GM12875 (cell line): ENCODE measurements around the gene RPUSD4.

Experiments
- H3K4me3 ChIP-seq: one replicate; pipeline ENCODE4 v1.5.1; 2011; ENCODE audit warnings: low read depth, low read length, control low read depth
- TF ChIP-seq, protein P1 (sequence below): IDR thresholded peaks from 2 replicates; pipeline ENCODE4 v1.5.1; 2011; ENCODE audit warnings: low read depth, mild to moderate bottlenecking, control low read depth, inconsistent platforms, low read length, moderate library complexity, borderline replicate concordance; ENCODE audit not compliant: insufficient read depth

The RPUSD4 gene

DNA sequence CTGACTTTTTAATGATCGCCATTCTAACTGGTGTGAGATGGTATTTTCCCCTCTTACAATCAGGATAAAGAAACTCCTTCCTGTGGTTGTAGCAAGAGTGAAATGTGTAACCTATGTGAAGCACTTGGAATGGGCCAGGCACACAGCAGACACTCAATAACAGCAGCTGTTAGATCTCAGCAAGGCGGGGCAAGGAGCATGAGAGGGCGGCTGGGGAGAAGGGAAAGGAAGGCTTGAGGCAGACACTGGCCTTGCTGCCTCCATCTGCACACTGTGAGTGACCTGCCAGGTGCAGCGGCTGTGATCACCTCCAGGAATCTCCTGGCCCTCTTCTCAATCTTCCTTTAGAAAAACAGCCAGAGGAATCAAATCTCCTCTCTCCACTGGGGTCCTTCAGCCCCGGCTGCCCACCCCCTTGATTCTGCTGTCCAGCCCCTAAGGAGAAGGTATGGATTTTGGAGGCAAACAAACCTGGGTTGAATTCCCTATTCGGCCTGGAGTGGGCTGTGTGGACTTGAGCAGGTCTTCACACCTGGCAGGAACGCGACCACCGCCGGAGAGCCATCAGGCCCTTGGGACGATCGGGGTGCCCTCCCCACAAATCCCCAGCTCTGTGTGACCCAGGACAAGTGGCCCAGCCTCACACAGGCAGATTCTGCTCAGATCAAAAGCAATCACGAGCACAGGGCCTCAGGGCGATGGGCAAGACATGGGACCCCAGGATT is 49.0 kb downstream of the RPUSD4 start:
- H3K4me3 ChIP-seq = no peak overlapping the region
- TF ChIP-seq, protein P1, sequence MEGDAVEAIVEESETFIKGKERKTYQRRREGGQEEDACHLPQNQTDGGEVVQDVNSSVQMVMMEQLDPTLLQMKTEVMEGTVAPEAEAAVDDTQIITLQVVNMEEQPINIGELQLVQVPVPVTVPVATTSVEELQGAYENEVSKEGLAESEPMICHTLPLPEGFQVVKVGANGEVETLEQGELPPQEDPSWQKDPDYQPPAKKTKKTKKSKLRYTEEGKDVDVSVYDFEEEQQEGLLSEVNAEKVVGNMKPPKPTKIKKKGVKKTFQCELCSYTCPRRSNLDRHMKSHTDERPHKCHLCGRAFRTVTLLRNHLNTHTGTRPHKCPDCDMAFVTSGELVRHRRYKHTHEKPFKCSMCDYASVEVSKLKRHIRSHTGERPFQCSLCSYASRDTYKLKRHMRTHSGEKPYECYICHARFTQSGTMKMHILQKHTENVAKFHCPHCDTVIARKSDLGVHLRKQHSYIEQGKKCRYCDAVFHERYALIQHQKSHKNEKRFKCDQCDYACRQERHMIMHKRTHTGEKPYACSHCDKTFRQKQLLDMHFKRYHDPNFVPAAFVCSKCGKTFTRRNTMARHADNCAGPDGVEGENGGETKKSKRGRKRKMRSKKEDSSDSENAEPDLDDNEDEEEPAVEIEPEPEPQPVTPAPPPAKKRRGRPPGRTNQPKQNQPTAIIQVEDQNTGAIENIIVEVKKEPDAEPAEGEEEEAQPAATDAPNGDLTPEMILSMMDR = no peak

DNA sequence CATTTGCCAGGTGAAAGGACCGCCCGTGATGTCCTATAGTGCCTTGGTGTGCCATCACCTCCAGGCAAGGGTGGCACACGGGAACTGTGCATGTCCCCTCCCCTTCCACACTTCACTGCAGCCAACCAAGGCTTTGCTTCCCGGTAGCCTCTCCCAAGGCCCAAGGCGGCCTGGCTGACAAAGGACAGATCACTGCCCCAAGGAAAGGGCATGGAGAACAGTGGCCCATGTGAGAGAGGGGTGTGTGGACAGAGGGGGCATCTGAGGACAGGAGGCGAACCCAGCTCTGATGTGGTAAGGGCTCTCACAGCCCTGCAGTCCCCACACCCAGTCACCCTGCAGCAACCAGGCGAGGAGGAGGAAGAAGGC is 50.4 kb downstream of the RPUSD4 start:
- H3K4me3 ChIP-seq = no peak overlapping the region
- TF ChIP-seq, protein P1 = no peak

DNA sequence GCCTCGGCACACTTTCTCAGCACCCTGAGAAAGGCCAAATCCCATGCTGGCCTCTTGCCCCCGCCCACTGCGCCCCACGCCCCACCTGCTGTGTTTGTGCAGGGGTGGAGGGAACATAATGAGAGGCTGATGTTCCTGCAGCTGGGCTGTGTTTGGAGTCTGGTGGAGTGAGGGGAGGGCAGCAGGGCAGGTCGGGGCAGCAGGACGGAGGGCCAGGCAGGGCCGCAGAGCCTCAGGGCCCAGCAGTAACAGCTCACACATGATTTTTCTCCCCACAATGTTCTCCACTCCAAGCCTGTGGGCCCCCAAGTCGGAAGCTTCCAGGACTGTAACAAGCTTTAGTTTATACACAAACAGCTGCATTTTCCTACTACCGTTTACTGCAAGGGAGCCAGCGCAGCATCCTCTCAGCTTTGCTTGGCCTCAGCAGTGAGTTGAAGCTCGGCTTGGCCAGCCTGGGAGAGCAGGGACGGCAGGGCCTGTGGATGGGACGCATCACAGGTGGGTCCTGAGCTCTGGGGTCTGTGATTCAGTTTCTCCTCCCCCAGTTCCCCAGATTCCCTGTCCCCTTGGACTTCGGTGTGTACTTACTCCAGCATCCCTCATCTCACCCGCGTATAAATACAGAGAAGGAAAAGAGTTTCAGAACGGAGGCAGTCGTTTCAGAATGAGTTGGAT is 51.0 kb downstream of the RPUSD4 start:
- TF ChIP-seq, protein P1 = no peak

DNA sequence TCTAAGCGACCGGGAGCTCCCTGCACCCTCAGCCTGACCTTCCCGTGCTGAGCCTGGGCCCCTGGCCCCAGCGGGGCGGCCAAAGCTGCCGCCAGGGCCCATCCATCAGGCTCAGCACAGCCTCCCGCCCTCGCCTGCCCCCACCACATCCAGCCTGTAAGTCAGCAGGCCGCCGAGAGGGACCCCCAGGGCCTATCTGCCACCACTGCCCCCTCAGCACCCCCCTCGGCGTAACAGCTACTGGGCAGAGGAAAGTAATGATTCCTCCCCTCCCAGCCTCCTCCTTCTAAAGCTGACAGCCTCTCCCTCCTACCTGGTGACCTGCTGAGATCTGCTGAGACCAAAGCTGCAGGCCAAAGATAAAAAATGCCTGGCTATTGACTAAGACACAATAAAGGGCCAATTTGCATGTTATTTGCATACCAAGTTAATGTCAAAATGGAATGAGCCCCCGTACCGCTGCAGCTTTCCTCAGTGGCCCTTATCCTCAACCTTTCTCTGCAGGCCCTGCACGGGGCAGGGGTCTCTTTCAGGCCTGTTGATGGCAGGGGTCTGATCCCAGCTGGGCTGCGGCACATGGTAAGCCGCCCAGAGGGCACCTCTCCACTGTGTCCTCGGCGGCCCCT is 51.6 kb downstream of the RPUSD4 start:
- H3K4me3 ChIP-seq = no peak overlapping the region
- TF ChIP-seq, protein P1 = no peak

More for the DNA sequence above, 51.0 kb downstream of the RPUSD4 start:
- H3K4me3 ChIP-seq = no peak overlapping the region

DNA sequence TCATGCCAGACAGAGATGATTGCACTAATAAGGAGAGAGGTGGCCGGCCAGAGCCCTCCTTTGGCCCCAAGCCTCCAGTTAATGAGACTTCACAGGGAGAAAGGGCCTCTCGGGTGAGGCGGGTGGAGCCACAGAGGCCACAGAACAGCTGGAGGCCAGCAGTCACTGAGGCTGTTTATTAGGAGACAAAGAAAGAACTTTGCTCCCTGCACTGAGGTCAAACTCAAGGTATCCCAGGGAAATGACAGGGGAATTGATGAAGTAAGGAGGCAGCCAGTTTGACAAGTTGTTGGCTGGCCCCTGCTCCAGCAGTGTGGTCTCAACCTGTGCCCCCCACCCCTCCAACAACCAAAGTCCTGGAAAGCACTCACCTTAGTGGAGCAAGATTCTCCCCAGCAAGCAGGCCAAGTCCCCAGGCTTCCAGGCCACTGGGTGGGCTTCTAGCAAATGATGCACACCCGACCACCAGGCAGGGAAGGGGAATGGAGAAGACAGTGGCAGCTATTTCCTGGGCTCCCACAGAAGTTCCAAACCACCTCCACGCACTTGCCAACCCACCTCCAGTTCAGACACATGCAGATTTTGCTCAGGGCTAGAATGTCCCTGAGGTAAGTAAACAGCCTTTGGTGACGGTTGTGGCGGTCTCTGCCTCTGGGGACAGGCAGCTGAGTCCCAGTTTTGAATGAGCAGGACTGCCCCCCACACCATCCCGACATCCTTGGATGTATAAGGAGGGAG is 53.2 kb downstream of the RPUSD4 start:
- H3K4me3 ChIP-seq = no peak overlapping the region

DNA sequence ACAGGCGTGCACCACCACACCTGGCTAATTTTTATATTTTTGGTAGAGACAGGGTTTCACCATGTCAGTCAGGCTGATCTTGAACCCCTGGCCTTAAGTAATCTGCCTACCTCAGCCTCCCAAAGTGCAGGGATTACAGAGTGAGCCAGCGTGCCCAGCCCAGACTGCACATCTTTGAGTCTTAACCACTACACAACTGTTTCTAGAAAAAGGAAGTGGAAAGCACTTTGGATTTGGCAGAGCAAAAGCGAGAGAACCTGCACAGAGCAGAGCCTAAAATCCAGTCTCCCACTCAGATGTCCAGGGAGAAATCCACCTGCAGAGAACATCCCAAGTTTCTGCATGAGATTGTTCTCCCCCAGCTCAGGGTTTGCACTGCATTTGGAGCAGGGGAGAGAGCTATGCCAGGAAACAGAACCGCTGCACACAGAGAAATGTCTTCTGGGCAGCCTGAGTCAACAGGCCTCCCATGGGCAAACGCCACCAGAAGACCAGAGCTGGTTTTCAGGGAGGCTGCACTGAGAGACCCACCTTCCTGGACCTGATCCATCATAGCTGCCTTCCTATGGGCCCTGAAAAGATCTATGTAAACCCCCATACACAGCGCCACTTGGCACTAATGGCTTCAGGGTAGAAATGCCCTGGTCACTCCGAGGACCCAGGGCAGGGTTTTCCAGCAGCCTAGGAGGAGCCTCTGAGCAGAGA is 54.0 kb downstream of the RPUSD4 start:
- no peak overlapping the region for H3K4me3 ChIP-seq
- TF ChIP-seq, protein P1 = no peak

More for the DNA sequence above, 53.2 kb downstream of the RPUSD4 start:
- TF ChIP-seq, protein P1 = no peak
